Breast epithelium (tissue), 3 donors: ENCODE measurements around the gene XPO6.

Experiments used
- POLR2AphosphoS5 ChIP-seq, 3 donors: sonication (generic); formaldehyde crosslinking; IDR thresholded peaks; one replicate each; pipeline ENCODE4 v1.6.1; 2017; ENCODE audit warnings: antibody characterized with exemption in 3 of 3
- TF ChIP-seq, protein P1 (sequence below), 3 donors: fragments of 450-650 bp; IDR thresholded peaks; one replicate each; pipeline ENCODE4 v1.5.1; 2016 to 2017; ENCODE audit warnings: antibody characterized with exemption in 3 of 3, mild to moderate bottlenecking in 3 of 3, moderate library complexity in 3 of 3

DNA sequence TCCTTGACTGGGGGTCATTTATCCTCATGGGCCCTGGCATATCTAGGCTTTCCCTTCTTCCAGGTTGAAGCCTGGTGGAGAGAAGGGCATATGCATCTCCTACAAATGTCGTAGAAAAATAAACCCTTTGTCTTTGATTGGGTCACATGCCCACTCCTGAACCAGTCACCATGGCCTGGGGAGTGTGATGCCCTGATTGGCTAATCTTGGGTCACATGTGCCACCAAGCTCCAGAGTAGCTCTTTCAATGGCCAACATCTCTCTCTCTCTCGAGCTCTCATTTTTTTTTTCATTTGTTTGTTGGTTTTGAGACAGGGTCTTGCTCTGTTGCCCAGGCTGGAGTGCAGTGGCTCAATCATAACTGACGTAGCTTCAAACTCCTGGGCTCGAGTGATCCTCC, 5.6 kb upstream of the XPO6 start:
- TF ChIP-seq, protein P1, sequence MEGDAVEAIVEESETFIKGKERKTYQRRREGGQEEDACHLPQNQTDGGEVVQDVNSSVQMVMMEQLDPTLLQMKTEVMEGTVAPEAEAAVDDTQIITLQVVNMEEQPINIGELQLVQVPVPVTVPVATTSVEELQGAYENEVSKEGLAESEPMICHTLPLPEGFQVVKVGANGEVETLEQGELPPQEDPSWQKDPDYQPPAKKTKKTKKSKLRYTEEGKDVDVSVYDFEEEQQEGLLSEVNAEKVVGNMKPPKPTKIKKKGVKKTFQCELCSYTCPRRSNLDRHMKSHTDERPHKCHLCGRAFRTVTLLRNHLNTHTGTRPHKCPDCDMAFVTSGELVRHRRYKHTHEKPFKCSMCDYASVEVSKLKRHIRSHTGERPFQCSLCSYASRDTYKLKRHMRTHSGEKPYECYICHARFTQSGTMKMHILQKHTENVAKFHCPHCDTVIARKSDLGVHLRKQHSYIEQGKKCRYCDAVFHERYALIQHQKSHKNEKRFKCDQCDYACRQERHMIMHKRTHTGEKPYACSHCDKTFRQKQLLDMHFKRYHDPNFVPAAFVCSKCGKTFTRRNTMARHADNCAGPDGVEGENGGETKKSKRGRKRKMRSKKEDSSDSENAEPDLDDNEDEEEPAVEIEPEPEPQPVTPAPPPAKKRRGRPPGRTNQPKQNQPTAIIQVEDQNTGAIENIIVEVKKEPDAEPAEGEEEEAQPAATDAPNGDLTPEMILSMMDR (IDR thresholded peaks at IDR 0.05) = no peak
- TF ChIP-seq POLR2AphosphoS5 (IDR thresholded peaks at IDR 0.05) = no peak
